ENCODE results near the gene TRPM2. TPM values are rescaled to one million over a fixed set of nuclear protein-coding genes. Genes with fewer than 3 reads are reported as not detected.
A peak's percentile ranks its signal among the peaks of the same experiment; 100 is the strongest.

Gene TRPM2
- total RNA-seq, 1 experiment from 2014 or later: not detected

- no TSS peak for BruUV-seq (replicated peaks)
- DNase-seq: peak; percentile 49
- no peaks in the 10 kb centered on the region for H3K4me1 Mint-ChIP-seq (ENCODE audit: low read depth, unreplicated experiment)
- peak overlapping the region; percentile 41 for H3K4me3 Mint-ChIP-seq (ENCODE audit: low read depth, unreplicated experiment)
- no peak for TF ChIP-seq CTCF (IDR thresholded peaks at IDR 0.05; ENCODE audit: unreplicated experiment)
- no peaks in the 10 kb centered on the region for H3K9me3 Mint-ChIP-seq (ENCODE audit: low read depth, unreplicated experiment)
- H3K36me3 Mint-ChIP-seq (ENCODE audit: insufficient read depth, unreplicated experiment): peaks cover 6% of the 10 kb centered on the region
- no peak overlapping the region for H3K27ac Mint-ChIP-seq (ENCODE audit: unreplicated experiment)
- CTCF ChIA-PET: interaction anchor here (0.9 kb wide), 1 partner anchor 158 kb away, joined by 3 read pairs; no protein-coding TSS in a partner anchor
- intact Hi-C loops (cut with micrococcal nuclease; ENCODE audit: unreplicated experiment): no loop called here
- peaks cover 18% of the 10 kb centered on the region for H3K27me3 Mint-ChIP-seq (ENCODE audit: unreplicated experiment)
Measured at GRCh38 chr21:44455524-44456213, 102.2 kb downstream of the TRPM2 start.

- Mint-ChIP-seq H3K4me3 (ENCODE audit: low read depth, unreplicated experiment) (peak overlapping the region; percentile 41), H3K27ac (ENCODE audit: unreplicated experiment) (no peak overlapping the region), H3K27me3 (ENCODE audit: unreplicated experiment) (peaks cover 11% of the 10 kb centered on the region), H3K36me3 (ENCODE audit: insufficient read depth, unreplicated experiment) (no peaks in the 10 kb centered on the region), H3K4me1 (ENCODE audit: low read depth, unreplicated experiment) (no peaks in the 10 kb centered on the region), H3K9me3 (ENCODE audit: low read depth, unreplicated experiment) (no peaks in the 10 kb centered on the region)
- intact Hi-C loops (cut with micrococcal nuclease; ENCODE audit: unreplicated experiment): no loop called here
- DNase-seq: no peak
- BruUV-seq (replicated peaks): no TSS peak
- no peak for TF ChIP-seq CTCF (IDR thresholded peaks at IDR 0.05; ENCODE audit: unreplicated experiment)
- CTCF ChIA-PET: no interaction called here
Measured at GRCh38 chr21:44456214-44456914, 102.9 kb downstream of the TRPM2 start.

- no TSS peak for BruUV-seq (replicated peaks)
Measured at GRCh38 chr21:44456915-44457736, 103.7 kb downstream of the TRPM2 start.

More at GRCh38 chr21:44456915-44457736, 103.7 kb downstream of the TRPM2 start:
- Mint-ChIP-seq H3K9me3 (ENCODE audit: low read depth, unreplicated experiment) (no peaks in the 10 kb centered on the region), H3K36me3 (ENCODE audit: insufficient read depth, unreplicated experiment) (no peaks in the 10 kb centered on the region), H3K4me1 (ENCODE audit: low read depth, unreplicated experiment) (no peaks in the 10 kb centered on the region), H3K27ac (ENCODE audit: unreplicated experiment) (no peak overlapping the region), H3K27me3 (ENCODE audit: unreplicated experiment) (peaks cover 3% of the 10 kb centered on the region), H3K4me3 (ENCODE audit: low read depth, unreplicated experiment) (no peak overlapping the region)
- no peak for DNase-seq
- TF ChIP-seq CTCF (IDR thresholded peaks at IDR 0.05; ENCODE audit: unreplicated experiment): no peak
- intact Hi-C loops (cut with micrococcal nuclease; ENCODE audit: unreplicated experiment): no loop called here
- CTCF ChIA-PET: interaction anchor here (0.6 kb wide), 1 partner anchor 36 kb away, joined by 3 read pairs; no protein-coding TSS in a partner anchor
